Measurements from ENCODE around the gene FKBP10. TPM values are rescaled to one million over a fixed set of nuclear protein-coding genes. Genes with fewer than 3 reads are reported as not detected.

FKBP10 gene
- total and polyA plus RNA-seq, 11 donors = 6.5 to 40.4 (median 12.5) TPM

DNA sequence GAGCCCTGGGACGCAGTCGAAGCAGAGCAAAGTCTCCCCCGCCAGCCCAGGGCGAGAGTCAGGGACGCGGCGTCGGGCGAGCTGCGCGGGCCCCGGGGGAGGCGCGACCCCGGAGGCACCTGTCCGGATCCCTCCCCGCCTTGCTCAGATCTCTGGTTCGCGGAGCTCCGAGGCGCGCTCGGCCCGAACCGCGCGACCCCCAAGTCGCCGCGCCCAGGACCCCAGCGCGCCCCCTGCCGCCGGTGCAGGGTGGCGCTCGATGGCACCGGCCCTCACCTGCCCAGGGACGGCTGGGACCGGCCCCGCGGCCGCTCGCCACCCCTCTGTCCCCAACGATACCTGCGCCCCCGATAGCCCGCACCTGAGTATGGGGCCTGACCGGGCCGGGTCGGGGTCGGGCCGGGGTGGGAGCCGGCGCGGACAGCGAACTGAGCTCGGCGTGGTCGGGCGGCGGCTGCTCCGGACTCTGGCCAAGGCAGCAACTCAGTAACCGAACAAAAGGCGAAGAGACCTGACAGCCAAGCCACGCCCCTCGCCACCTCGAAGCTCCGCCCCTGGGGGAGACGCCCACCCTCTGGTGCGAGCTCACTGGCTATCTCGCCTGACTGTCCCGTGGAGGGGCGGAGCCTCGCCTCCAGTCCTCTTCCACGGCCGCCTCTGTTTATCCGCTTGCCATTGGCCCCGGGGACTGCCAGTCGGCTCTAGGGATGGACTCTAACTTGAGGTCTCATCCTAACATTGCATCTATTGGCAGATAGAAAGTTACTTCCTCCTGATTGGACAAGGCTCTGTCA, 26.4 kb upstream of the FKBP10 start, which contains the start of gene JUP:
JUP (minus strand) TSS at position 485 of the 794 bp plus-strand sequence. CDS start 14,857 bp downstream, outside the sequence.
- Histone ChIP-seq H3K9me3 (no peaks in the 10 kb centered on the region), H3K27me3 (no peaks in the 10 kb centered on the region), H3K4me1 (peaks cover 13 to 60% (median 41%) of the 10 kb centered on the region in 12 donors), H3K4me3 (peak within 1 kb of the TSS; percentile 75 to 99 (median 88)), H3K36me3 (no peaks in the 10 kb centered on the region), H3K27ac (peak within 1 kb of the TSS; percentile 86 to 98 (median 96))
- TF ChIP-seq POLR2A (IDR thresholded peaks at IDR 0.05) (peak; percentile 98 to 100), CTCF (IDR thresholded peaks at IDR 0.05) (peak; percentile 29 to 84 (median 74))
- intact Hi-C loops (cut with DNase I) = no loop called here
- DNase-seq (peak; percentile 99 to 100 (median 99)), ATAC-seq (peak; percentile 91 to 94 (median 92))
- 1% methylated on average over 30 to 79 of the region's 79 CpGs for WGBS, 4 donors

- H3K36me3 ChIP-seq = no peaks in the 10 kb centered on the region
- intact Hi-C loops (cut with DNase I) = no loop called here
- ATAC-seq (no peak), DNase-seq (no peak)
- WGBS, 4 donors = 36 to 44% (median 37%) methylated on average over 4 of the region's 4 CpGs
- TF ChIP-seq POLR2A (IDR thresholded peaks at IDR 0.05) = no peak
- TF ChIP-seq CTCF (IDR thresholded peaks at IDR 0.05) = no peak
- H3K4me1 ChIP-seq = peaks cover 10 to 60% (median 37%) of the 10 kb centered on the region in 12 donors
- H3K9me3 ChIP-seq = no peaks in the 10 kb centered on the region
- peak overlapping the region in 7 of 12 donors; percentile 5 to 97 (median 42) for H3K27ac ChIP-seq
- H3K27me3 ChIP-seq = no peaks in the 10 kb centered on the region
- no peak overlapping the region for H3K4me3 ChIP-seq
These were observed 25.8 kb upstream of the FKBP10 start for GRCh38 chr17:41787021-41787418.

- ATAC-seq = peak; percentile 89 to 93 (median 90)
- peak overlapping the region in 9 of 12 donors; percentile 15 to 43 (median 31) for H3K4me3 ChIP-seq
These were observed 19.7 kb upstream of the FKBP10 start for GRCh38 chr17:41792845-41793783.

More at GRCh38 chr17:41792845-41793783, 19.7 kb upstream of the FKBP10 start:
- Histone ChIP-seq H3K9me3 (no peaks in the 10 kb centered on the region), H3K36me3 (no peaks in the 10 kb centered on the region), H3K27me3 (no peaks in the 10 kb centered on the region), H3K4me1 (peaks cover 10 to 41% (median 31%) of the 10 kb centered on the region in 12 donors), H3K27ac (peak overlapping the region; percentile 74 to 98 (median 92))
- intact Hi-C loops (cut with DNase I) = loop anchor here in 1 of 10 donors (5.0 kb wide), 1 partner anchor 46 kb away; no protein-coding TSS in a partner anchor
- 17 to 31% (median 26%) methylated on average over 14 to 22 of the region's 22 CpGs for WGBS, 4 donors
- no peak for TF ChIP-seq CTCF (IDR thresholded peaks at IDR 0.05)
- TF ChIP-seq POLR2A (IDR thresholded peaks at IDR 0.05) = peak in 1 of 2 donors; percentile 37
- DNase-seq = peak in 4 of 5 donors; percentile 74 to 87 (median 80)

Data from heart left ventricle (tissue), 16 donors.